Measurements from ENCODE around the gene RUFY3.

DNA sequence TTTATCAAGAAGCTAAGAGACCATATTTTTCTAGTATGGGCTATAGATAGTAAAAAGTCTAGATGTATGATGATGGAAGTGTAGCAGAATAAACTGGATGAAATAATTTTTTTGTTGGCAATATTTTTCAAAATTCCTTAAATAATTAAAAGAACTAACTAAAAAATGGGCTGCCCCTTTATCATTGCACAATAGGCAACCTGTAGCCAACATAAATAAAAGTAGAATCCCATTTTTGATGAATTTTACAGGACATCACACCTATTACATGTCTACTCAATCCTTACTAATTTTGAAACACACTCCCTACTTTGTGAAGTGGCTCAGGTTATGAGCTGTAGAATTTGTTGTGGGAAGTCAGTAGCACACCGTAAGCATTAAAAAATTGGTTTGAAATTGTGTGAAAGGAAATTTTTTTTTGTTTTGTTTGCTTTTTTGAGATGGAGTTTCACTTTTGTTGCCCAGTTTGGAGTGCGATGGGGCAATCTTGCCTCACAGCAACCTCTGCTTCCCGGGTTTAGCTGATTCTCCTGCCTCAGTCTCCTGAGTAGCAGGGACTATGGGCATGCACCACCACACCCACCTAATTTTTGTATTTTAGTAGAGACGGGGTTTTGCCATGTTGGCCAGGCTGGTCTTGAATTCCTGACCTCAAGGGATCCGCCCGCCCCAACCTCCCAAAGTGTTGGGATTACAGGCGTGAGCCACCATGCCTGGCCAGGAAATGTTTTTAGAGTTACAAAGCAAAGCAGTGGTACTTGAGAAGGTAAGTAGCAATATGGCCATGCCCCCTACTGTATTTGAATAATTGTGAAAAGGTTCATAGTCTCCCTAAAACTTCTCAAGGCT is 8.9 kb upstream of the RUFY3 start:
- TF ChIP-seq CTCF (IDR thresholded peaks at IDR 0.05) (no peak), POLR2A (IDR thresholded peaks at IDR 0.05) (no peak)

Data from adrenal gland (tissue), 5 donors.